ENCODE results near the gene OPCML.

Gene OPCML

GRCh38 chr11:133300666-133301065, 231.6 kb downstream of the OPCML start:
- TF ChIP-seq CTCF (IDR thresholded peaks at IDR 0.05; ENCODE audit: borderline replicate concordance, insufficient read depth, low read depth, low read length) = no peak
- H3K4me3 ChIP-seq (ENCODE audit: low read depth, low read length) = no peak overlapping the region

GRCh38 chr11:133291780-133292179, 240.5 kb downstream of the OPCML start:
- no peak overlapping the region for H3K4me3 ChIP-seq (ENCODE audit: low read depth, low read length)
- no peak for TF ChIP-seq CTCF (IDR thresholded peaks at IDR 0.05; ENCODE audit: borderline replicate concordance, insufficient read depth, low read depth, low read length)

- H3K4me3 ChIP-seq (ENCODE audit: low read depth, low read length) = no peak overlapping the region
- no peak for TF ChIP-seq CTCF (IDR thresholded peaks at IDR 0.05; ENCODE audit: borderline replicate concordance, insufficient read depth, low read depth, low read length)
These were observed 246.9 kb downstream of the OPCML start for GRCh38 chr11:133285359-133285758.

- H3K4me3 ChIP-seq (ENCODE audit: low read depth, low read length) = no peak overlapping the region
- no peak for TF ChIP-seq CTCF (IDR thresholded peaks at IDR 0.05; ENCODE audit: borderline replicate concordance, insufficient read depth, low read depth, low read length)
These were observed 248.1 kb downstream of the OPCML start for GRCh38 chr11:133284156-133284555.

GRCh38 chr11:133277886-133278285, 254.4 kb downstream of the OPCML start:
- no peak overlapping the region for H3K4me3 ChIP-seq (ENCODE audit: low read depth, low read length)
- TF ChIP-seq CTCF (IDR thresholded peaks at IDR 0.05; ENCODE audit: borderline replicate concordance, insufficient read depth, low read depth, low read length) = no peak

GRCh38 chr11:133271871-133272776, 260.2 kb downstream of the OPCML start:
- H3K4me3 ChIP-seq (ENCODE audit: low read depth, low read length) = no peak overlapping the region
- no peak for TF ChIP-seq CTCF (IDR thresholded peaks at IDR 0.05; ENCODE audit: borderline replicate concordance, insufficient read depth, low read depth, low read length)

GRCh38 chr11:133271206-133271605, 261.1 kb downstream of the OPCML start:
- no peak overlapping the region for H3K4me3 ChIP-seq (ENCODE audit: low read depth, low read length)
- TF ChIP-seq CTCF (IDR thresholded peaks at IDR 0.05; ENCODE audit: borderline replicate concordance, insufficient read depth, low read depth, low read length) = no peak
